GM23338 (cell line): ENCODE results near the gene OR2M2.

Experiments used
- EZH2 ChIP-seq: fragments of 200-600 bp; sonication (generic); IDR thresholded peaks from one replicate; pipeline ENCODE4 v1.8.0; 2017; ENCODE audit warnings: antibody characterized with exemption, mild to moderate bottlenecking, low read depth; ENCODE audit not compliant: unreplicated experiment
- EZH2phosphoT487 ChIP-seq: fragments of 200-600 bp; sonication (generic); IDR thresholded peaks from one replicate; pipeline ENCODE4 v1.8.1; 2018; ENCODE audit warnings: antibody characterized with exemption; ENCODE audit not compliant: unreplicated experiment
- POLR2AphosphoS5 ChIP-seq: IDR thresholded peaks from 2 replicates; pipeline ENCODE4 v1.6.1; 2016; ENCODE audit warnings: antibody characterized with exemption, low read depth
- TF ChIP-seq, protein P1 (sequence below), 2 experiments: fragments of 200-600 bp in 1 of 2; sonication (generic) in 1 of 2; conservative IDR thresholded peaks; 2 replicates each; pipeline versions ENCODE4 v1.5.1 to v1.6.1; 2016 to 2017; ENCODE audit warnings: antibody characterized with exemption in 2 of 2, low read depth in 2 of 2, mild to moderate bottlenecking in 2 of 2, moderate library complexity in 1 of 2

DNA sequence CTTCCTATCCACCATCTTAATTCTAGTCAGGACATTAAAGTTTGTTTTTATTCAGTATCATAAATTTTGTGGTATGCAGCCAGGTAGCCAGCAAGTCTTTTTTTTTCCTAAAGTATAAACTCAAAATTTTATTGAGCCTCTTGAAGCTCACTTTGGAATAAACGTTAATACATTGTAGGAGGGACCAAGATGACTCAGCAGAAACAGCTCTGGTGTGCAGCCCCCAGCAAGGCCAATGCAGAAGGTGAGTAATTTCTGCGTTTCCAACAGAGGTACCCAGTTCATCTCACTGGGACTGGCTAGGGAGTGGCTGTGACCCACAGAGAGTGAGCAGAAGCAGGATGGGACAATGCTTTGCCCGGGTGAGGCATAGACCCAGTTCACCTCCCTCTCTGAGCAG, 12.7 kb downstream of the OR2M2 start:
- TF ChIP-seq, protein P1, sequence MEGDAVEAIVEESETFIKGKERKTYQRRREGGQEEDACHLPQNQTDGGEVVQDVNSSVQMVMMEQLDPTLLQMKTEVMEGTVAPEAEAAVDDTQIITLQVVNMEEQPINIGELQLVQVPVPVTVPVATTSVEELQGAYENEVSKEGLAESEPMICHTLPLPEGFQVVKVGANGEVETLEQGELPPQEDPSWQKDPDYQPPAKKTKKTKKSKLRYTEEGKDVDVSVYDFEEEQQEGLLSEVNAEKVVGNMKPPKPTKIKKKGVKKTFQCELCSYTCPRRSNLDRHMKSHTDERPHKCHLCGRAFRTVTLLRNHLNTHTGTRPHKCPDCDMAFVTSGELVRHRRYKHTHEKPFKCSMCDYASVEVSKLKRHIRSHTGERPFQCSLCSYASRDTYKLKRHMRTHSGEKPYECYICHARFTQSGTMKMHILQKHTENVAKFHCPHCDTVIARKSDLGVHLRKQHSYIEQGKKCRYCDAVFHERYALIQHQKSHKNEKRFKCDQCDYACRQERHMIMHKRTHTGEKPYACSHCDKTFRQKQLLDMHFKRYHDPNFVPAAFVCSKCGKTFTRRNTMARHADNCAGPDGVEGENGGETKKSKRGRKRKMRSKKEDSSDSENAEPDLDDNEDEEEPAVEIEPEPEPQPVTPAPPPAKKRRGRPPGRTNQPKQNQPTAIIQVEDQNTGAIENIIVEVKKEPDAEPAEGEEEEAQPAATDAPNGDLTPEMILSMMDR (conservative IDR thresholded peaks at IDR 0.05; ENCODE audit: low read depth in 2 of 2) = no peak
- TF ChIP-seq POLR2AphosphoS5 (no peak), EZH2phosphoT487 (no peak), EZH2 (no peak)
